Measurements from ENCODE around the gene MARK4. TPM values are rescaled to one million over a fixed set of nuclear protein-coding genes. Genes with fewer than 3 reads are reported as not detected.
"Not testable (repeated sequence)": the region's sequence is repeated elsewhere in the genome, so short reads cannot be mapped to it uniquely, and the experiment has no call there.

Gene MARK4
- total RNA-seq, 2 experiments from 2014 or later = 25.9 to 29.4 TPM

- CTCF ChIA-PET = no interaction called here
- H3K36me3 Mint-ChIP-seq = peaks cover 3% of the 10 kb centered on the region
- no peaks in the 10 kb centered on the region for H3K27me3 Mint-ChIP-seq
- DNase-seq (no peak), ATAC-seq (no peak)
- H3K9me3 Mint-ChIP-seq (ENCODE audit: low read depth) = no peaks in the 10 kb centered on the region
- H3K4me1 Mint-ChIP-seq = no peaks in the 10 kb centered on the region
- H3K27ac Mint-ChIP-seq = no peak overlapping the region
- no peak overlapping the region for H3K4me3 Mint-ChIP-seq
Measured at GRCh38 chr19:45267296-45267695, 16.2 kb downstream of the MARK4 start.

- DNase-seq; CTCF ChIA-PET; H3K4me1 Mint-ChIP-seq; H3K36me3 Mint-ChIP-seq; H3K9me3 Mint-ChIP-seq (ENCODE audit: low read depth); H3K27ac Mint-ChIP-seq; ATAC-seq; H3K4me3 Mint-ChIP-seq; H3K27me3 Mint-ChIP-seq: not testable (repeated sequence)
Measured at GRCh38 chr19:45269939-45270338, 18.9 kb downstream of the MARK4 start.

- ATAC-seq = no peak
- H3K4me1 Mint-ChIP-seq = no peaks in the 10 kb centered on the region
Measured at GRCh38 chr19:45271098-45271734, 20.1 kb downstream of the MARK4 start.

GRCh38 chr19:45271735-45272108 lies 20.7 kb downstream of the MARK4 start:
- Mint-ChIP-seq H3K9me3 (ENCODE audit: low read depth) (no peaks in the 10 kb centered on the region), H3K27ac (no peak overlapping the region), H3K4me3 (no peak overlapping the region), H3K27me3 (no peaks in the 10 kb centered on the region), H3K36me3 (peaks cover 3% of the 10 kb centered on the region), H3K4me1 (no peaks in the 10 kb centered on the region)
- ATAC-seq = no peak
- CTCF ChIA-PET = no interaction called here
- DNase-seq = no peak

More at GRCh38 chr19:45271098-45271734, 20.1 kb downstream of the MARK4 start:
- no peak for DNase-seq
- no peaks in the 10 kb centered on the region for H3K9me3 Mint-ChIP-seq (ENCODE audit: low read depth)
- CTCF ChIA-PET = no interaction called here
- no peaks in the 10 kb centered on the region for H3K27me3 Mint-ChIP-seq
- H3K4me3 Mint-ChIP-seq = no peak overlapping the region
- peaks cover 3% of the 10 kb centered on the region for H3K36me3 Mint-ChIP-seq
- H3K27ac Mint-ChIP-seq = no peak overlapping the region

GRCh38 chr19:45273521-45273855 lies 22.4 kb downstream of the MARK4 start:
- no peak overlapping the region for H3K4me3 Mint-ChIP-seq
- no peaks in the 10 kb centered on the region for H3K4me1 Mint-ChIP-seq
- peaks cover 5% of the 10 kb centered on the region for H3K36me3 Mint-ChIP-seq
- H3K27me3 Mint-ChIP-seq = no peaks in the 10 kb centered on the region
- ATAC-seq (no peak), DNase-seq (no peak)
- no peak overlapping the region for H3K27ac Mint-ChIP-seq
- no peaks in the 10 kb centered on the region for H3K9me3 Mint-ChIP-seq (ENCODE audit: low read depth)
- CTCF ChIA-PET = no interaction called here

- DNase-seq = no peak
- Mint-ChIP-seq H3K27me3 (no peaks in the 10 kb centered on the region), H3K4me1 (no peaks in the 10 kb centered on the region), H3K36me3 (peaks cover 5% of the 10 kb centered on the region), H3K9me3 (ENCODE audit: low read depth) (no peaks in the 10 kb centered on the region), H3K4me3 (no peak overlapping the region), H3K27ac (no peak overlapping the region)
- CTCF ChIA-PET = no interaction called here
- no peak for ATAC-seq
Measured at GRCh38 chr19:45275370-45275971, 24.4 kb downstream of the MARK4 start.

GRCh38 chr19:45276284-45276687 lies 25.2 kb downstream of the MARK4 start:
- Mint-ChIP-seq H3K9me3 (ENCODE audit: low read depth) (no peaks in the 10 kb centered on the region), H3K4me3 (no peak overlapping the region), H3K27ac (no peak overlapping the region), H3K4me1 (no peaks in the 10 kb centered on the region), H3K36me3 (peaks cover 5% of the 10 kb centered on the region), H3K27me3 (no peaks in the 10 kb centered on the region)
- ATAC-seq (no peak), DNase-seq (no peak)
- CTCF ChIA-PET = no interaction called here

- H3K9me3 Mint-ChIP-seq (ENCODE audit: low read depth) = no peaks in the 10 kb centered on the region
- H3K4me3 Mint-ChIP-seq = no peak overlapping the region
- H3K27ac Mint-ChIP-seq = no peak overlapping the region
- CTCF ChIA-PET = no interaction called here
- peaks cover 3% of the 10 kb centered on the region for H3K36me3 Mint-ChIP-seq
- DNase-seq = no peak
- ATAC-seq = no peak
- H3K4me1 Mint-ChIP-seq = no peaks in the 10 kb centered on the region
- H3K27me3 Mint-ChIP-seq = no peaks in the 10 kb centered on the region
Measured at GRCh38 chr19:45278087-45278486, 27.0 kb downstream of the MARK4 start.

GRCh38 chr19:45279587-45280192 lies 28.6 kb downstream of the MARK4 start:
- no peaks in the 10 kb centered on the region for H3K9me3 Mint-ChIP-seq (ENCODE audit: low read depth)
- no peak overlapping the region for H3K27ac Mint-ChIP-seq
- no peak for ATAC-seq
- H3K27me3 Mint-ChIP-seq = no peaks in the 10 kb centered on the region
- H3K4me1 Mint-ChIP-seq = no peaks in the 10 kb centered on the region
- peaks cover 9% of the 10 kb centered on the region for H3K36me3 Mint-ChIP-seq
- DNase-seq = no peak
- CTCF ChIA-PET = no interaction called here
- no peak overlapping the region for H3K4me3 Mint-ChIP-seq

- Mint-ChIP-seq H3K36me3 (peaks cover 9% of the 10 kb centered on the region), H3K27me3 (no peaks in the 10 kb centered on the region), H3K4me3 (no peak overlapping the region), H3K4me1 (no peaks in the 10 kb centered on the region), H3K9me3 (ENCODE audit: low read depth) (no peaks in the 10 kb centered on the region), H3K27ac (no peak overlapping the region)
- DNase-seq (no peak), ATAC-seq (no peak)
- CTCF ChIA-PET = no interaction called here
Measured at GRCh38 chr19:45280471-45280961, 29.4 kb downstream of the MARK4 start.

- Mint-ChIP-seq H3K9me3 (ENCODE audit: low read depth) (no peaks in the 10 kb centered on the region), H3K36me3 (peaks cover 11% of the 10 kb centered on the region)
- no peak for DNase-seq
Measured at GRCh38 chr19:45283443-45284033, 32.5 kb downstream of the MARK4 start.

GRCh38 chr19:45290381-45290931 lies 39.4 kb downstream of the MARK4 start:
- ATAC-seq (no peak), DNase-seq (no peak)
- H3K36me3 Mint-ChIP-seq = peaks cover 11% of the 10 kb centered on the region
- H3K4me3 Mint-ChIP-seq = no peak overlapping the region
- H3K27ac Mint-ChIP-seq = no peak overlapping the region
- no peaks in the 10 kb centered on the region for H3K9me3 Mint-ChIP-seq (ENCODE audit: low read depth)
- CTCF ChIA-PET = interaction anchor here (0.8 kb wide), 1 partner anchor 49 kb away, joined by 3 read pairs; no protein-coding TSS in a partner anchor
- H3K4me1 Mint-ChIP-seq = no peaks in the 10 kb centered on the region
- H3K27me3 Mint-ChIP-seq = no peaks in the 10 kb centered on the region

More at GRCh38 chr19:45283443-45284033, 32.5 kb downstream of the MARK4 start:
- CTCF ChIA-PET = no interaction called here
- H3K27me3 Mint-ChIP-seq = no peaks in the 10 kb centered on the region
- ATAC-seq = no peak
- H3K27ac Mint-ChIP-seq = no peak overlapping the region
- no peaks in the 10 kb centered on the region for H3K4me1 Mint-ChIP-seq
- H3K4me3 Mint-ChIP-seq = no peak overlapping the region

- Mint-ChIP-seq H3K36me3 (peaks cover 10% of the 10 kb centered on the region), H3K27me3 (no peaks in the 10 kb centered on the region), H3K27ac (no peak overlapping the region), H3K4me3 (no peak overlapping the region), H3K4me1 (no peaks in the 10 kb centered on the region), H3K9me3 (ENCODE audit: low read depth) (no peaks in the 10 kb centered on the region)
- no peak for ATAC-seq
- CTCF ChIA-PET = no interaction called here
- DNase-seq = no peak
Measured at GRCh38 chr19:45291834-45292233, 40.8 kb downstream of the MARK4 start.

- CTCF ChIA-PET = no interaction called here
- H3K4me1 Mint-ChIP-seq = no peaks in the 10 kb centered on the region
- H3K36me3 Mint-ChIP-seq = peaks cover 11% of the 10 kb centered on the region
- H3K27me3 Mint-ChIP-seq = no peaks in the 10 kb centered on the region
- H3K27ac Mint-ChIP-seq = no peak overlapping the region
- ATAC-seq (no peak), DNase-seq (no peak)
- H3K9me3 Mint-ChIP-seq (ENCODE audit: low read depth) = no peaks in the 10 kb centered on the region
- H3K4me3 Mint-ChIP-seq = no peak overlapping the region
Measured at GRCh38 chr19:45293682-45294081, 42.6 kb downstream of the MARK4 start.

All from activated CD8-positive, alpha-beta memory T cell treated with anti-CD3 and anti-CD28 coated beads, Interleukin-2, amount 10 ng/mL, durations not matched to agents 7 days and 5 days (primary cell).